ENCODE measurements around the gene PARP9. TPM values are rescaled to one million over a fixed set of nuclear protein-coding genes. Genes with fewer than 3 reads are reported as not detected.

PARP9 gene
- total and polyA plus RNA-seq, 10 of the 15 experiments (the other 5 are each of a cell fraction or from before 2014, with no cell fraction given), result 34.0 to 122 (median 46.1) TPM

DNA sequence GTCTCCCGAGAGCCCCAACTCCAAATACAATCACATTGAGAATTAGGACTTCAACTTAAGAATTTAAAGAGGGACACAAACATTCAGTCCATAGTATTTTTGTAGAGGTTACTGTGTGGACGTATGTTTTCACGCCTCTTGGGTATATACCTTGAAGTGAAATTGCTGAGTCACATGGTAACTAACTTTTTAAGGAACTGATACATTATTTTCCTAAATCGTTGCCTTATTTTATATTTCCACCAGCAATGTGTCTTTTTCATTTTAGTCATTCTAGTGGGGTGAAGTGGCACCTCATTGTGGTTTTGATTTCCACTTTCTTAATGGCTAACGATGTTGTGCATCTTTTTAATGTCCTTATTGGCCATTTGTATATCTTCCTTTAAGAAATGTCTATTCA lies 25.2 kb upstream of the PARP9 start (continued):
- TF ChIP-seq, protein P1, sequence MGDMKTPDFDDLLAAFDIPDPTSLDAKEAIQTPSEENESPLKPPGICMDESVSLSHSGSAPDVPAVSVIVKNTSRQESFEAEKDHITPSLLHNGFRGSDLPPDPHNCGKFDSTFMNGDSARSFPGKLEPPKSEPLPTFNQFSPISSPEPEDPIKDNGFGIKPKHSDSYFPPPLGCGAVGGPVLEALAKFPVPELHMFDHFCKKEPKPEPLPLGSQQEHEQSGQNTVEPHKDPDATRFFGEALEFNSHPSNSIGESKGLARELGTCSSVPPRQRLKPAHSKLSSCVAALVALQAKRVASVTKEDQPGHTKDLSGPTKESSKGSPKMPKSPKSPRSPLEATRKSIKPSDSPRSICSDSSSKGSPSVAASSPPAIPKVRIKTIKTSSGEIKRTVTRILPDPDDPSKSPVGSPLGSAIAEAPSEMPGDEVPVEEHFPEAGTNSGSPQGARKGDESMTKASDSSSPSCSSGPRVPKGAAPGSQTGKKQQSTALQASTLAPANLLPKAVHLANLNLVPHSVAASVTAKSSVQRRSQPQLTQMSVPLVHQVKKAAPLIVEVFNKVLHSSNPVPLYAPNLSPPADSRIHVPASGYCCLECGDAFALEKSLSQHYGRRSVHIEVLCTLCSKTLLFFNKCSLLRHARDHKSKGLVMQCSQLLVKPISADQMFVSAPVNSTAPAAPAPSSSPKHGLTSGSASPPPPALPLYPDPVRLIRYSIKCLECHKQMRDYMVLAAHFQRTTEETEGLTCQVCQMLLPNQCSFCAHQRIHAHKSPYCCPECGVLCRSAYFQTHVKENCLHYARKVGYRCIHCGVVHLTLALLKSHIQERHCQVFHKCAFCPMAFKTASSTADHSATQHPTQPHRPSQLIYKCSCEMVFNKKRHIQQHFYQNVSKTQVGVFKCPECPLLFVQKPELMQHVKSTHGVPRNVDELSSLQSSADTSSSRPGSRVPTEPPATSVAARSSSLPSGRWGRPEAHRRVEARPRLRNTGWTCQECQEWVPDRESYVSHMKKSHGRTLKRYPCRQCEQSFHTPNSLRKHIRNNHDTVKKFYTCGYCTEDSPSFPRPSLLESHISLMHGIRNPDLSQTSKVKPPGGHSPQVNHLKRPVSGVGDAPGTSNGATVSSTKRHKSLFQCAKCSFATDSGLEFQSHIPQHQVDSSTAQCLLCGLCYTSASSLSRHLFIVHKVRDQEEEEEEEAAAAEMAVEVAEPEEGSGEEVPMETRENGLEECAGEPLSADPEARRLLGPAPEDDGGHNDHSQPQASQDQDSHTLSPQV (IDR thresholded peaks at IDR 0.05), result 0 out of 2 replicates have a peak, but pooled peaks have one; percentile 57
- peak; percentile 92 for TF ChIP-seq SPI1 (IDR thresholded peaks at IDR 0.05; ENCODE audit: borderline replicate concordance, insufficient read depth, low read depth, low read length)
- peak; percentile 93 for TF ChIP-seq IKZF1 (conservative IDR thresholded peaks at IDR 0.05)
- peak; percentile 57; the same call in 1 of the 2 replicates for TF ChIP-seq CREM (IDR thresholded peaks at IDR 0.05; ENCODE audit: low read depth)
- TF ChIP-seq NR2F1 (conservative IDR thresholded peaks at IDR 0.05), result 0 out of 2 replicates have a peak, but pooled peaks have one; percentile 44
- TF ChIP-seq, protein P2, sequence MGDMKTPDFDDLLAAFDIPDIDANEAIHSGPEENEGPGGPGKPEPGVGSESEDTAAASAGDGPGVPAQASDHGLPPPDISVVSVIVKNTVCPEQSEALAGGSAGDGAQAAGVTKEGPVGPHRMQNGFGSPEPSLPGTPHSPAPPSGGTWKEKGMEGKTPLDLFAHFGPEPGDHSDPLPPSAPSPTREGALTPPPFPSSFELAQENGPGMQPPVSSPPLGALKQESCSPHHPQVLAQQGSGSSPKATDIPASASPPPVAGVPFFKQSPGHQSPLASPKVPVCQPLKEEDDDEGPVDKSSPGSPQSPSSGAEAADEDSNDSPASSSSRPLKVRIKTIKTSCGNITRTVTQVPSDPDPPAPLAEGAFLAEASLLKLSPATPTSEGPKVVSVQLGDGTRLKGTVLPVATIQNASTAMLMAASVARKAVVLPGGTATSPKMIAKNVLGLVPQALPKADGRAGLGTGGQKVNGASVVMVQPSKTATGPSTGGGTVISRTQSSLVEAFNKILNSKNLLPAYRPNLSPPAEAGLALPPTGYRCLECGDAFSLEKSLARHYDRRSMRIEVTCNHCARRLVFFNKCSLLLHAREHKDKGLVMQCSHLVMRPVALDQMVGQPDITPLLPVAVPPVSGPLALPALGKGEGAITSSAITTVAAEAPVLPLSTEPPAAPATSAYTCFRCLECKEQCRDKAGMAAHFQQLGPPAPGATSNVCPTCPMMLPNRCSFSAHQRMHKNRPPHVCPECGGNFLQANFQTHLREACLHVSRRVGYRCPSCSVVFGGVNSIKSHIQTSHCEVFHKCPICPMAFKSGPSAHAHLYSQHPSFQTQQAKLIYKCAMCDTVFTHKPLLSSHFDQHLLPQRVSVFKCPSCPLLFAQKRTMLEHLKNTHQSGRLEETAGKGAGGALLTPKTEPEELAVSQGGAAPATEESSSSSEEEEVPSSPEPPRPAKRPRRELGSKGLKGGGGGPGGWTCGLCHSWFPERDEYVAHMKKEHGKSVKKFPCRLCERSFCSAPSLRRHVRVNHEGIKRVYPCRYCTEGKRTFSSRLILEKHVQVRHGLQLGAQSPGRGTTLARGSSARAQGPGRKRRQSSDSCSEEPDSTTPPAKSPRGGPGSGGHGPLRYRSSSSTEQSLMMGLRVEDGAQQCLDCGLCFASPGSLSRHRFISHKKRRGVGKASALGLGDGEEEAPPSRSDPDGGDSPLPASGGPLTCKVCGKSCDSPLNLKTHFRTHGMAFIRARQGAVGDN (IDR thresholded peaks at IDR 0.05), result 0 out of 2 replicates have a peak, but pooled peaks have one; percentile 50
- TF ChIP-seq RAD51 (IDR thresholded peaks at IDR 0.05), result peak; percentile 74
- TF ChIP-seq CBX5 (IDR thresholded peaks at IDR 0.05; ENCODE audit: low read depth), result peak; percentile 46; the same call in 1 of the 2 replicates
- TF ChIP-seq IKZF2 (IDR thresholded peaks at IDR 0.05), result peak; percentile 96
- TF ChIP-seq, protein P3, sequence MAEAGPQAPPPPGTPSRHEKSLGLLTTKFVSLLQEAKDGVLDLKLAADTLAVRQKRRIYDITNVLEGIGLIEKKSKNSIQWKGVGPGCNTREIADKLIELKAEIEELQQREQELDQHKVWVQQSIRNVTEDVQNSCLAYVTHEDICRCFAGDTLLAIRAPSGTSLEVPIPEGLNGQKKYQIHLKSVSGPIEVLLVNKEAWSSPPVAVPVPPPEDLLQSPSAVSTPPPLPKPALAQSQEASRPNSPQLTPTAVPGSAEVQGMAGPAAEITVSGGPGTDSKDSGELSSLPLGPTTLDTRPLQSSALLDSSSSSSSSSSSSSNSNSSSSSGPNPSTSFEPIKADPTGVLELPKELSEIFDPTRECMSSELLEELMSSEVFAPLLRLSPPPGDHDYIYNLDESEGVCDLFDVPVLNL (IDR thresholded peaks at IDR 0.05; ENCODE audit: low read depth, low read length), result no peak
- TF ChIP-seq BCL11A (IDR thresholded peaks at IDR 0.05; ENCODE audit: low read depth, low read length), result peak; percentile 62; the same call in 1 of the 2 replicates
- peak; percentile 64 for TF ChIP-seq MEF2B (IDR thresholded peaks at IDR 0.05; ENCODE audit: partially characterized antibody, poor library complexity, severe bottlenecking)
- peak in 1 of 2 experiments; percentile 27; a peak in 1 of 4 replicates for TF ChIP-seq BHLHE40 (IDR thresholded peaks at IDR 0.05; ENCODE audit: borderline replicate concordance in 1 of 2, low read depth in 2 of 2, low read length in 1 of 2)
- peak; percentile 96 for TF ChIP-seq RUNX3 (IDR thresholded peaks at IDR 0.05; ENCODE audit: low read length)
- TF ChIP-seq, protein P4, sequence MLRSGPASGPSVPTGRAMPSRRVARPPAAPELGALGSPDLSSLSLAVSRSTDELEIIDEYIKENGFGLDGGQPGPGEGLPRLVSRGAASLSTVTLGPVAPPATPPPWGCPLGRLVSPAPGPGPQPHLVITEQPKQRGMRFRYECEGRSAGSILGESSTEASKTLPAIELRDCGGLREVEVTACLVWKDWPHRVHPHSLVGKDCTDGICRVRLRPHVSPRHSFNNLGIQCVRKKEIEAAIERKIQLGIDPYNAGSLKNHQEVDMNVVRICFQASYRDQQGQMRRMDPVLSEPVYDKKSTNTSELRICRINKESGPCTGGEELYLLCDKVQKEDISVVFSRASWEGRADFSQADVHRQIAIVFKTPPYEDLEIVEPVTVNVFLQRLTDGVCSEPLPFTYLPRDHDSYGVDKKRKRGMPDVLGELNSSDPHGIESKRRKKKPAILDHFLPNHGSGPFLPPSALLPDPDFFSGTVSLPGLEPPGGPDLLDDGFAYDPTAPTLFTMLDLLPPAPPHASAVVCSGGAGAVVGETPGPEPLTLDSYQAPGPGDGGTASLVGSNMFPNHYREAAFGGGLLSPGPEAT (IDR thresholded peaks at IDR 0.05; ENCODE audit: low read depth), result peak; percentile 79; the same call in 1 of the 2 replicates
- TF ChIP-seq ETV6 (conservative IDR thresholded peaks at IDR 0.05 in 1 of 2, IDR thresholded peaks at IDR 0.05 in 1 of 2; ENCODE audit: borderline replicate concordance in 1 of 2, low read depth in 1 of 2), result peak in 1 of 2 experiments; percentile 77; a peak in 1 of 4 replicates
- TF ChIP-seq ZNF24 (IDR thresholded peaks at IDR 0.05), result peak; percentile 51; the same call in 1 of the 2 replicates
- TF ChIP-seq ATF7 (IDR thresholded peaks at IDR 0.05; ENCODE audit: low read depth), result peak; percentile 75
- peak in 1 of 2 experiments; percentile 59; a peak in 1 of 4 replicates for TF ChIP-seq CEBPB (IDR thresholded peaks at IDR 0.05; ENCODE audit: borderline replicate concordance in 1 of 2, low read depth in 2 of 2, low read length in 2 of 2)

Measured in GM12878 (cell line).